AG09309 (cell line): Measurements from ENCODE around the gene SNUPN.
"Not testable (repeated sequence)": the region's sequence is repeated elsewhere in the genome, so short reads cannot be mapped to it uniquely, and the experiment has no call there.

Experiments used
- DNase-seq: peaks from one replicate; pipeline ENCODE4 v3.0.0-alpha.2; 2010; ENCODE audit warnings: low read depth
- H3K4me3 ChIP-seq: 2 replicates; pipeline ENCODE4 v1.5.1; 2011; ENCODE audit warnings: mild to moderate bottlenecking, low read depth, low read length, moderate library complexity; ENCODE audit not compliant: control insufficient read depth
- CTCF ChIP-seq: IDR thresholded peaks from 2 replicates; pipeline ENCODE4 v1.5.1; 2011; ENCODE audit warnings: mild to moderate bottlenecking, low read depth, low read length, inconsistent platforms; ENCODE audit not compliant: insufficient read depth, control insufficient read depth; ENCODE audit errors: missing control alignments

Gene SNUPN

GRCh38 chr15:75596703-75597345 is 28.7 kb downstream of the SNUPN start:
- DNase-seq, result no peak
- TF ChIP-seq CTCF, result no peak
- no peak overlapping the region for H3K4me3 ChIP-seq

GRCh38 chr15:75594276-75594675 is 31.2 kb downstream of the SNUPN start:
- DNase-seq, result no peak
- H3K4me3 ChIP-seq, result no peak overlapping the region
- no peak for TF ChIP-seq CTCF

GRCh38 chr15:75591655-75592364 is 33.7 kb downstream of the SNUPN start:
- TF ChIP-seq CTCF, result no peak
- no peak overlapping the region for H3K4me3 ChIP-seq
- DNase-seq, result no peak

- DNase-seq, result no peak
- TF ChIP-seq CTCF, result no peak
- H3K4me3 ChIP-seq, result no peak overlapping the region
These were observed 35.3 kb downstream of the SNUPN start for GRCh38 chr15:75590239-75590638.

GRCh38 chr15:75589071-75589470 is 36.5 kb downstream of the SNUPN start:
- no peak for TF ChIP-seq CTCF
- no peak for DNase-seq
- no peak overlapping the region for H3K4me3 ChIP-seq

GRCh38 chr15:75586422-75586821 is 39.1 kb downstream of the SNUPN start:
- not testable (repeated sequence) for H3K4me3 ChIP-seq, DNase-seq

GRCh38 chr15:75584121-75584520 is 41.4 kb downstream of the SNUPN start:
- no peak for DNase-seq
- no peak overlapping the region for H3K4me3 ChIP-seq
- TF ChIP-seq CTCF, result no peak
